PC-9 (cell line): Measurements from ENCODE around the gene PCSK9. TPM values are rescaled to one million over a fixed set of nuclear protein-coding genes. Genes with fewer than 3 reads are reported as not detected.

Source experiments
- BruUV-seq: library from RNA; stranded (reverse); fragments of 400-500 nt; replicated peaks from 2 replicates; lab custom pipeline; 2021; lab: Mats Ljungman, UMichigan
- CTCF ChIA-PET: fragments of 300-600 bp; sonication (Branson Sonifier 250); formaldehyde crosslinking; loops from one replicate; lab custom pipeline; 2022; ENCODE audit warnings: antibody characterized with exemption; lab: Charles Lee
- POLR2A ChIA-PET: fragments of 300-600 bp; sonication (Branson Sonifier 250); formaldehyde crosslinking; loops from one replicate; lab custom pipeline; 2022; ENCODE audit warnings: antibody characterized with exemption; ENCODE audit not compliant: unreplicated experiment; lab: Charles Lee
- DNase-seq, 2 experiments: peaks; one replicate each; pipeline versions ENCODE4 v3.0.0 to v3.0.0-alpha.2; 2015 to 2022; ENCODE audit warnings: mixed read lengths in 1 of 2
- H2AFZ ChIP-seq: fragments of 200-600 bp; sonication (generic); 2 replicates; pipeline ENCODE4 v1.8.1; 2017; ENCODE audit warnings: antibody characterized with exemption
- H3F3A ChIP-seq: fragments of 200-600 bp; sonication (generic); 2 replicates; pipeline ENCODE4 v1.8.1; 2017; ENCODE audit warnings: antibody characterized with exemption, mild to moderate bottlenecking, low read depth; ENCODE audit not compliant: insufficient read depth
- H3K27ac ChIP-seq: fragments of 200-600 bp; sonication (generic); 2 replicates; pipeline ENCODE4 v1.6.1; 2016; ENCODE audit warnings: mixed run types
- H3K27me3 ChIP-seq: fragments of 200-600 bp; sonication (generic); 2 replicates; pipeline ENCODE4 v1.6.1; 2016; ENCODE audit warnings: low read depth, mixed run types; ENCODE audit not compliant: insufficient read depth
- H3K36me3 ChIP-seq: fragments of 200-600 bp; sonication (generic); 2 replicates; pipeline ENCODE4 v1.6.1; 2016; ENCODE audit warnings: low read depth, mixed run types
- H3K4me1 ChIP-seq: fragments of 200-600 bp; sonication (generic); replicated peaks from 2 replicates; pipeline ENCODE4 v1.6.1; 2016; ENCODE audit warnings: mixed run types; ENCODE audit not compliant: insufficient read depth
- H3K4me2 ChIP-seq: fragments of 200-600 bp; sonication (generic); 2 replicates; pipeline ENCODE4 v1.6.1; 2017; ENCODE audit warnings: mixed run types
- H3K4me3 ChIP-seq: fragments of 200-600 bp; sonication (generic); 2 replicates; pipeline ENCODE4 v1.6.1; 2016; ENCODE audit warnings: mixed run types
- H3K79me2 ChIP-seq: fragments of 200-600 bp; sonication (generic); 2 replicates; pipeline ENCODE4 v1.6.1; 2017; ENCODE audit warnings: low read depth, mixed run types
- H3K9me2 ChIP-seq: fragments of 200-600 bp; sonication (generic); 2 replicates; pipeline ENCODE4 v1.8.1; 2017; ENCODE audit warnings: mild to moderate bottlenecking; ENCODE audit not compliant: insufficient read depth
- H3K9me3 ChIP-seq: fragments of 200-600 bp; sonication (generic); 2 replicates; pipeline ENCODE4 v1.8.1; 2016; ENCODE audit warnings: low read depth; ENCODE audit not compliant: insufficient read depth
- H4K20me1 ChIP-seq: fragments of 200-600 bp; sonication (generic); 2 replicates; pipeline ENCODE4 v1.8.1; 2017; ENCODE audit not compliant: insufficient read depth
- EZH2 ChIP-seq: fragments of 200-600 bp; sonication (generic); IDR thresholded peaks from 2 replicates; pipeline ENCODE4 v1.8.0; 2017; ENCODE audit warnings: antibody characterized with exemption, low read depth
- intact Hi-C: fragments of 100-400 bp; cut with micrococcal nuclease; formaldehyde crosslinking; loops from one replicate; pipeline ENCODE4 v1.10.0; 2022; ENCODE audit not compliant: unreplicated experiment
- total RNA-seq: library from RNA; stranded (reverse); gene quantifications from 2 replicates; pipeline ENCODE4 v1.2.3, GENCODE V29; 2021
- TF ChIP-seq, protein P1 (sequence below): fragments of 200-600 bp; sonication (generic); conservative IDR thresholded peaks from 2 replicates; pipeline ENCODE4 v1.6.1; 2017; ENCODE audit warnings: mixed run types, antibody characterized with exemption, mild to moderate bottlenecking, moderate library complexity

PCSK9 gene
- total RNA-seq, 1 experiment from 2014 or later, result 133 TPM

GRCh38 chr1:54998100-54998499 is 41.2 kb upstream of the PCSK9 start:
- no peak overlapping the region for H2AFZ ChIP-seq
- no peaks in the 10 kb centered on the region for H3K9me3 ChIP-seq
- TF ChIP-seq, protein P1, sequence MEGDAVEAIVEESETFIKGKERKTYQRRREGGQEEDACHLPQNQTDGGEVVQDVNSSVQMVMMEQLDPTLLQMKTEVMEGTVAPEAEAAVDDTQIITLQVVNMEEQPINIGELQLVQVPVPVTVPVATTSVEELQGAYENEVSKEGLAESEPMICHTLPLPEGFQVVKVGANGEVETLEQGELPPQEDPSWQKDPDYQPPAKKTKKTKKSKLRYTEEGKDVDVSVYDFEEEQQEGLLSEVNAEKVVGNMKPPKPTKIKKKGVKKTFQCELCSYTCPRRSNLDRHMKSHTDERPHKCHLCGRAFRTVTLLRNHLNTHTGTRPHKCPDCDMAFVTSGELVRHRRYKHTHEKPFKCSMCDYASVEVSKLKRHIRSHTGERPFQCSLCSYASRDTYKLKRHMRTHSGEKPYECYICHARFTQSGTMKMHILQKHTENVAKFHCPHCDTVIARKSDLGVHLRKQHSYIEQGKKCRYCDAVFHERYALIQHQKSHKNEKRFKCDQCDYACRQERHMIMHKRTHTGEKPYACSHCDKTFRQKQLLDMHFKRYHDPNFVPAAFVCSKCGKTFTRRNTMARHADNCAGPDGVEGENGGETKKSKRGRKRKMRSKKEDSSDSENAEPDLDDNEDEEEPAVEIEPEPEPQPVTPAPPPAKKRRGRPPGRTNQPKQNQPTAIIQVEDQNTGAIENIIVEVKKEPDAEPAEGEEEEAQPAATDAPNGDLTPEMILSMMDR, result no peak
- TF ChIP-seq EZH2, result no peak
- no TSS peak for BruUV-seq
- intact Hi-C loops, result no loop called here
- H3K36me3 ChIP-seq, result no peaks in the 10 kb centered on the region
- no peaks in the 10 kb centered on the region for H3K27me3 ChIP-seq
- no peaks in the 10 kb centered on the region for H3F3A ChIP-seq
- no peaks in the 10 kb centered on the region for H3K9me2 ChIP-seq
- H3K4me1 ChIP-seq, result 0 out of 2 replicates have a peak, but pooled peaks cover 4% of the 10 kb centered on the region
- no peak overlapping the region for H3K27ac ChIP-seq
- no peak overlapping the region for H3K4me2 ChIP-seq
- CTCF ChIA-PET, result interaction anchor here (0.6 to 1.2 kb wide), 2 partner anchors 24 to 53 kb away, joined by 4 read pairs; no protein-coding TSS in a partner anchor
- DNase-seq, result no peak
- POLR2A ChIA-PET, result interaction anchor here (0.5 kb wide), 1 partner anchor 106 kb away, joined by 8 read pairs; no protein-coding TSS in a partner anchor
- H4K20me1 ChIP-seq, result no peaks in the 10 kb centered on the region
- H3K79me2 ChIP-seq, result no peaks in the 10 kb centered on the region
- no peak overlapping the region for H3K4me3 ChIP-seq

DNA sequence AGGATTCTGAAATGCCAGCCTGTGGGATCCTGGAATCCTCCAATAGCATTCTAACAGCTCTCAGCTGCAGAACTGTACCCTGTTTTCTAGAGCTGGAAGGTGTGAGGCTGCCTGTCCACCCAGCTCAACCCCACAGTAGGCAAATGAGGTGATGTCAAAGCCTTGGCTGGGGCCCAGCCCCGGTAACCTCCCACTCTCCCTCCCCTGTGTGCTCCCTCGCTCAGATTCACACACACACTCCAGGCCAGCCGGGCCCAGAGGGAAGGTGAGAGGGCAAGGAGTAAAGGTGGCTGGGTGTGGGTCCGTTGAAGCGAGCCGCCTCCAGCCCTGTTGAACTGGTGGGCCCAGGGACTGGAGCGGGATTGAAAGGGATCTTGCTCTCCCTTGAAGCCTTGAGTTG is 40.7 kb upstream of the PCSK9 start, which contains the start of gene BSND:
TSS of gene BSND (plus strand) at position 257 of the 400 bp plus-strand sequence. CDS start 254 bp downstream, outside the sequence.
- Histone ChIP-seq H3K9me2 (no peaks in the 10 kb centered on the region), H3K36me3 (no peaks in the 10 kb centered on the region), H2AFZ (no peak within 1 kb of the TSS), H3K9me3 (no peaks in the 10 kb centered on the region), H3F3A (no peaks in the 10 kb centered on the region), H3K27me3 (no peaks in the 10 kb centered on the region), H3K79me2 (no peaks in the 10 kb centered on the region), H3K4me3 (no peak within 1 kb of the TSS), H3K4me2 (no peak within 1 kb of the TSS), H3K4me1 (0 out of 2 replicates have a peak, but pooled peaks cover 4% of the 10 kb centered on the region), H3K27ac (no peak within 1 kb of the TSS), H4K20me1 (no peaks in the 10 kb centered on the region)
- POLR2A ChIA-PET, result interaction anchor here (0.5 kb wide), 1 partner anchor 106 kb away, joined by 8 read pairs; no protein-coding TSS in a partner anchor
- BruUV-seq, result no TSS peak
- DNase-seq, result peak in 1 of 2 experiments; percentile 23
- CTCF ChIA-PET, result interaction anchor here (0.6 to 1.2 kb wide), 2 partner anchors 23 to 54 kb away, joined by 4 read pairs; no protein-coding TSS in a partner anchor
- intact Hi-C loops, result no loop called here
- no peak for TF ChIP-seq EZH2
- TF ChIP-seq, protein P1, result no peak

DNA sequence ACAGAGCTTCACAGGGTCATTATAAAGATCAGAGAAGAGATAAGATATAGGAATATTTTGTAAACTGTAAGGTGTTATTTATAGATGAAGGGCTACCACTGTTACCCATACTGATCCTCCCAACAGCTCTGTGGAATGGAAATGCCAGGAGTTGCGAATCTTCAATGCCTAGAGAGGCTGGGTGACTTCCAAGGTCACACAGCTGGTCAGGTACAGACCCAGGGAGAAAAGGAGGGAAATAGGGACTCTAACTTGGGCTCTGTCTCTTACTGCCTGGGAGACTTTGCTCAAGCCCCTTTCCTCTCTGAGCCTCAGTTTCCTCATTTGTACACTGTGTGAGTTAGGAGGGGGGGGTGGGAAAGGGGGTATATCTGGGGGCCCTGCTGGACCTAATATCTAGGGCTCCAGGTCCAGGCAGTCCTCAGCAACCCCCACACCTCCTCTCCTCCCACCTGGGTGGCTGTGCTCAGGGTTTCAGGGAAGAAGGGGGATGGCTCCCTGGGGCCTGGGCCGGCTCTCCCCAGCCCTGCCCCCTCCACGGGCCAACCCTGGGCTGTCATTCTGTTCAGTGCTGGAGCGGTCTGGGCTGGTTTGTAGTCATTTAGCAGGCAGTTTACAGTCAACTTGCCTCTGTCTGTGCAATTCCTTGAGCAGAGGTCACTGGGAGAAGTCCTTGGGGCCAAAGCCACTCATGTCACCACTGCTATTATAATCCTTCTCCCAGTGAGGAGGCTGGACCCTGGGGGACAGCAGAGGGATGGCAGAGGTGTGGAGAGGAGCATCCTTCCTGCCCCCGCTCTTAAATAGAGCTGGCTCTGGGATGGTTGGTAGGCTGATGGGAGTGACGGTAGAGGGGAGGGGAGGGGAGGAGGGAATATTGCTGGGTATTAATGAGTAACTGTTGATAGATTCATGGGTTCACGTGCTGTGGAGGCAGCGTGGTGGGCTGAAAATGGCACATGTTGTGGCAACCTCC is 39.0 kb upstream of the PCSK9 start:
- TF ChIP-seq EZH2, result no peak
- TF ChIP-seq, protein P1, result no peak
- H3K9me2 ChIP-seq, result no peaks in the 10 kb centered on the region
- intact Hi-C loops, result no loop called here
- BruUV-seq, result no TSS peak
- ChIA-PET CTCF (interaction anchor here (1.1 kb wide), 2 partner anchors 21 to 55 kb away, joined by 3 read pairs; no protein-coding TSS in a partner anchor), POLR2A (interaction anchor here (0.6 kb wide), 1 partner anchor 114 kb away, joined by 3 read pairs; the partner anchor contains the start of gene DHCR24)
- no peak overlapping the region for H3K27ac ChIP-seq
- no peaks in the 10 kb centered on the region for H3K9me3 ChIP-seq
- no peaks in the 10 kb centered on the region for H4K20me1 ChIP-seq
- no peaks in the 10 kb centered on the region for H3K27me3 ChIP-seq
- 0 out of 2 replicates have a peak, but pooled peaks cover 4% of the 10 kb centered on the region for H3K4me1 ChIP-seq
- H3K4me2 ChIP-seq, result no peak overlapping the region
- no peaks in the 10 kb centered on the region for H3K36me3 ChIP-seq
- no peaks in the 10 kb centered on the region for H3F3A ChIP-seq
- H3K79me2 ChIP-seq, result no peaks in the 10 kb centered on the region
- H3K4me3 ChIP-seq, result no peak overlapping the region
- no peak overlapping the region for H2AFZ ChIP-seq
- DNase-seq, result no peak
